CD8-positive, alpha-beta memory T cell (primary cell): Measurements from ENCODE around the gene PRKACB. TPM values are rescaled to one million over a fixed set of nuclear protein-coding genes. Genes with fewer than 3 reads are reported as not detected.
A peak's percentile ranks its signal among the peaks of the same experiment; 100 is the strongest.
"Not testable (repeated sequence)": the region's sequence is repeated elsewhere in the genome, so short reads cannot be mapped to it uniquely, and the experiment has no call there.

ENCODE experiments used
- CTCF ChIA-PET: fragments of 350-600 bp; sonication (Branson Sonifier 250); formaldehyde crosslinking; loops from one replicate; lab custom pipeline; 2021; ENCODE audit warnings: antibody characterized with exemption; lab: Charles Lee
- POLR2A ChIA-PET: fragments of 350-600 bp; sonication (Branson Sonifier 250); formaldehyde crosslinking; loops from one replicate; lab custom pipeline; 2021; ENCODE audit warnings: antibody characterized with exemption; lab: Charles Lee
- DNase-seq, 5 donors: peaks; one replicate each; pipeline versions ENCODE4 v3.0.0 to v3.0.0-alpha.2; 2020 to 2022; ENCODE audit warnings: mixed read lengths in 1 of 5
- H3K27ac ChIP-seq: one replicate; pipeline ENCODE4 v1.7.0; 2013; ENCODE audit warnings: low read depth, mild to moderate bottlenecking, low read length, moderate library complexity
- H3K27me3 ChIP-seq: 2 replicates; pipeline ENCODE4 v1.7.0; 2013; ENCODE audit warnings: low read length, mild to moderate bottlenecking; ENCODE audit not compliant: insufficient read depth, poor library complexity, severe bottlenecking
- H3K36me3 ChIP-seq: 2 replicates; pipeline ENCODE4 v1.7.0; 2013; ENCODE audit warnings: mild to moderate bottlenecking, low read length, moderate library complexity; ENCODE audit not compliant: insufficient read depth
- H3K4me1 ChIP-seq: 2 replicates; pipeline ENCODE4 v1.7.0; 2013; ENCODE audit warnings: mild to moderate bottlenecking, low read length, moderate library complexity; ENCODE audit not compliant: insufficient read depth
- H3K4me3 ChIP-seq: 2 replicates; pipeline ENCODE4 v1.7.0; 2013; ENCODE audit warnings: mild to moderate bottlenecking, low read length
- H3K9me3 ChIP-seq: 2 replicates; pipeline ENCODE4 v1.7.0; 2013; ENCODE audit warnings: mild to moderate bottlenecking, low read length
- H3K27ac Mint-ChIP-seq, 8 donors: one replicate each; pipeline ENCODE4 v1.8.0; 2020 to 2021; ENCODE audit warnings: mixed read lengths in 8 of 8, mild to moderate bottlenecking in 6 of 8, inconsistent platforms in 3 of 8, moderate library complexity in 3 of 8
- H3K27me3 Mint-ChIP-seq, 2 donors: one replicate each; pipeline ENCODE4 v1.8.0; 2020 to 2021; ENCODE audit warnings: mixed read lengths in 2 of 2, mild to moderate bottlenecking in 1 of 2, moderate library complexity in 1 of 2
- H3K36me3 Mint-ChIP-seq, 3 donors: one replicate each; pipeline ENCODE4 v1.8.0; 2020 to 2021; ENCODE audit warnings: mixed read lengths in 3 of 3, inconsistent platforms in 1 of 3, mild to moderate bottlenecking in 1 of 3
- H3K4me1 Mint-ChIP-seq, 3 donors: one replicate each; pipeline ENCODE4 v1.8.0; 2020 to 2021; ENCODE audit warnings: mixed read lengths in 3 of 3, inconsistent platforms in 1 of 3, mild to moderate bottlenecking in 1 of 3
- H3K4me3 Mint-ChIP-seq, 7 donors: one replicate each; pipeline ENCODE4 v1.8.0; 2020 to 2021; ENCODE audit warnings: mixed read lengths in 7 of 7, mild to moderate bottlenecking in 6 of 7, moderate library complexity in 4 of 7, inconsistent platforms in 2 of 7
- H3K9me3 Mint-ChIP-seq, 5 donors: one replicate each; pipeline ENCODE4 v1.8.0; 2020 to 2022; ENCODE audit warnings: mixed read lengths in 5 of 5, mild to moderate bottlenecking in 3 of 5, moderate library complexity in 2 of 5, inconsistent platforms in 1 of 5
- polyA plus RNA-seq: library from polyadenylated mRNA; unstranded; fragments of 300-500 nt; fragmentation: Illumina TruSeq; gene quantifications from one replicate; pipeline ENCODE4 v1.2.3, GENCODE V29; 2021
- total RNA-seq, 2 experiments: library from RNA; stranded (reverse); gene quantifications; one replicate each; pipeline ENCODE4 v1.2.3, GENCODE V29; 2021

The PRKACB gene
- total RNA-seq (10 to 100 TPM; 47.7 to 54.6 TPM), polyA plus RNA-seq (97.5 TPM)

DNA sequence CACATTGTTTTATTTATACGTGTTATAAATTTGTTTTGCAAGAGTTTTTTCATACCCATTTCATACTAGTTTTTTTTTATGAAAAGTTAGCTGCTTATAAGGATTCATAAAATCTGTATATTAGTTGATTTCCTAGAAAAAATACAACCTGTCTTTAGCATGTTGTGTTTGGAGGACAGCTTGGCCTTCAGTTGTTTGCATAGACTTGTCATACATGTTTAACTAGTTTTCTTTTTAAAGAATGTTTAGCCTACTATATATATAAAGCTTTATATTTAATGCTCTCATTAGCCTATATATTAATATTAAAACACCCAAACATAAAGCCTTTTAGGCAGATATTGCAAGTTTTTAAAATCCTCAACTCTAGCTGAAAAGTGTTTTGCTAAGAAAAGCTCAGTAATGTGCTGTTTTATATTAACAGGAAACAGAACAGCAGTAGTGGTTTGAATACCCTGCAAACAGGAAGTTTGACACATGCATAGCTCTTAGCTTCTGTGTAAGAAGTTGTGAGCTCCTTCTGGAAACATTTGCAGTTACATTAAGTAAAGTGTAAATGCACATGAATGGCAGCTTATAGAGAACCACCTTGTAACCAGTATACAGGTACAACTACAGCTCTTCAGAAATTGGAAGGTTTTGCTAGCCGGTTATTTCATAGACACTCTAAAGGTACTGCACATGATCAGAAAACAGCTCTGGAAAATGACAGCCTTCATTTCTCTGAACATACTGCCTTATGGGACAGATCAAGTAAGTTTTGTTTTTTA, at the start of gene PRKACB:
Gene PRKACB (plus strand): TSS at position 476 of the 770 bp plus-strand sequence. CDS start 91 bp downstream, at position 567.
- peak within 1 kb of the TSS; percentile 65 for H3K4me3 ChIP-seq
- peaks cover 35 to 62% (median 49%) of the 10 kb centered on the region in 3 donors for H3K4me1 Mint-ChIP-seq
- peaks cover 0 to 14% (median 2%) of the 10 kb centered on the region in 3 donors for H3K36me3 Mint-ChIP-seq
- H3K9me3 ChIP-seq = no peaks in the 10 kb centered on the region
- no peaks in the 10 kb centered on the region for H3K36me3 ChIP-seq
- H3K27me3 ChIP-seq = no peaks in the 10 kb centered on the region
- ChIA-PET POLR2A (interaction anchor here (1.0 to 3.0 kb wide), 9 partner anchors 19 to 628 kb away, joined by 3 to 20 read pairs (median 6); partner anchors contain the start of genes CTBS, GNG5 and SPATA1), CTCF (interaction anchor here (0.7 to 2.7 kb wide), 15 partner anchors 11 to 628 kb away, joined by 3 to 25 read pairs (median 5); partner anchors contain the start of genes GNG5 and SPATA1)
- H3K4me3 Mint-ChIP-seq = peak within 1 kb of the TSS; percentile 92 to 99 (median 95)
- H3K27ac ChIP-seq = peak within 1 kb of the TSS; percentile 52
- H3K4me1 ChIP-seq = peaks cover 40% of the 10 kb centered on the region
- peaks cover 0 to under 1% (median 0%) of the 10 kb centered on the region in 5 donors for H3K9me3 Mint-ChIP-seq
- H3K27ac Mint-ChIP-seq = peak within 1 kb of the TSS; percentile 87 to 99 (median 96)
- no peaks in the 10 kb centered on the region for H3K27me3 Mint-ChIP-seq
- DNase-seq = peak in 3 of 5 donors; percentile 49 to 68 (median 52)

DNA sequence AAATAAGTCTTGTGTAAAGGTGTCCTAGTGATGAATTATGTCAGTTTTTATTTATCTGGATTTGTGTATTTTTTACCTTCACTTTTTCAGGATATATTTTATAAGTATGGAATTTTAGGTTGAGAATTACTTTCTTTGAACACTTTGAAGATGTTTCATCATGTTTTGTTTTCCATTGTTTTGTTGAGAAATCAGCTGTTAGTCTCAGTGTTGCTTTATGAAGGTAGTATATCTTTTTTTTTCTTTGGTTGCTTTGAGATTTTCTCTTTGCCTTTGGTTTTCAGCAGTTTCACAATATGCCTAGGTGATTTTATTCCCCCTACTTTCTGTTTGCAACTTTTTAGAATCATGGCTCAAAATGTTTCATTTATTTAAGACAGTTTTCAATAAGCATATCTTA, 48.8 kb upstream of the PRKACB start:
- H3K4me1 Mint-ChIP-seq = peaks cover 11 to 25% (median 18%) of the 10 kb centered on the region in 3 donors

DNA sequence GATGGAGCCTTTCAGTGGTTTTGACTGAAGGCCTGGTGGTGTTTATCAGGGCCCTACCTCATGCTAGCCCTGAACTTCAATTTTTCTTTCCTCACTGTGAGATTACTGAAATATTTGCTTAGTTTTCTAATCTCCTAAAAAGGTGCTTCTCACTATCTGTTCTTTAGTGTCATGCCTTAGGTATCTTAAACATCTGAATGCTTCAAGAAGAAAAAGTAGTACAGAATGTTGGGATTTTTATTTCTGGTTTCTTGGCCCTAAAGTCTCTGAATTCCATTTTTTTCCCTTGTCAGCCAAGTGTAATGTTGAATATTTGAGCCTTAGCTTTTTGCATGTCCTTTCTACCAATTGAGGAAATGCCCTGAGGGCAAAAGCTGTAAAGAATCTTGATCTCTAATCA, 47.9 kb upstream of the PRKACB start:
- ChIA-PET CTCF (no interaction called here), POLR2A (no interaction called here)
- Mint-ChIP-seq H3K27me3 (no peaks in the 10 kb centered on the region), H3K27ac (no peak overlapping the region), H3K4me3 (no peak overlapping the region), H3K9me3 (no peaks in the 10 kb centered on the region), H3K36me3 (peaks cover 0 to 8% (median 3%) of the 10 kb centered on the region in 3 donors), H3K4me1 (peaks cover 5 to 17% (median 9%) of the 10 kb centered on the region in 3 donors)
- Histone ChIP-seq H3K4me1 (peaks cover 6% of the 10 kb centered on the region), H3K36me3 (no peaks in the 10 kb centered on the region), H3K27me3 (no peaks in the 10 kb centered on the region), H3K9me3 (no peaks in the 10 kb centered on the region), H3K27ac (no peak overlapping the region), H3K4me3 (no peak overlapping the region)
- no peak for DNase-seq

More for the DNA sequence above, 48.8 kb upstream of the PRKACB start:
- H3K27ac ChIP-seq = no peak overlapping the region
- no peaks in the 10 kb centered on the region for H3K27me3 ChIP-seq
- H3K36me3 Mint-ChIP-seq = peaks cover 0 to 8% (median 2%) of the 10 kb centered on the region in 3 donors
- no peak overlapping the region for H3K4me3 ChIP-seq
- no peak overlapping the region for H3K4me3 Mint-ChIP-seq
- POLR2A ChIA-PET = no interaction called here
- peaks cover 10% of the 10 kb centered on the region for H3K4me1 ChIP-seq
- H3K9me3 ChIP-seq = no peaks in the 10 kb centered on the region
- peak overlapping the region in 1 of 8 donors; percentile 46 for H3K27ac Mint-ChIP-seq
- CTCF ChIA-PET = interaction anchor here (0.7 kb wide), 1 partner anchor 158 kb away, joined by 3 read pairs; no protein-coding TSS in a partner anchor
- no peaks in the 10 kb centered on the region for H3K9me3 Mint-ChIP-seq
- H3K27me3 Mint-ChIP-seq = no peaks in the 10 kb centered on the region
- no peaks in the 10 kb centered on the region for H3K36me3 ChIP-seq
- DNase-seq = no peak

DNA sequence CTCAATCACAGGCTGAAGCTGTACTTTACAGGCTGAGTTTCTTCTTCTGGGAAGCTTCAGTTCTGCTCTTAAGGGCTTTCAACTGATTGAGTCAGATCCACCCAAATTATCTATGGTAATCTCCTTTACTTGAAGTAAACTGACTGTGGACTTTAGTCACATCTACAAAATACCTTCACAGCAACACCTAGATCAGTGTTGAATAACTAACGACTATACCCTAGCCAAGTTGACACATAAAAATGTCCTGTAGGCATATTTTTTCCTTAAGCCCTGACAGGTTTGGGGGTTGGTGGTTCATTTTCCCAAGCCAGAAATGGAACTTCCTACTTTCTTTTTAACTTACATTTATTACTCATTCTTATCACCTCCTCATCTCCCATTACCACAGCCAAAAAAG, 42.9 kb upstream of the PRKACB start:
- CTCF ChIA-PET = interaction anchor here (1.3 kb wide), 1 partner anchor 22 kb away, joined by 3 read pairs; no protein-coding TSS in a partner anchor
- Mint-ChIP-seq H3K9me3 (no peaks in the 10 kb centered on the region), H3K4me3 (no peak overlapping the region), H3K36me3 (peaks cover under 1 to 8% (median 1%) of the 10 kb centered on the region in 3 donors), H3K27me3 (no peaks in the 10 kb centered on the region), H3K4me1 (no peaks in the 10 kb centered on the region), H3K27ac (no peak overlapping the region)
- no peaks in the 10 kb centered on the region for H3K36me3 ChIP-seq
- no peak for DNase-seq
- H3K27ac ChIP-seq = peak overlapping the region; percentile 12
- H3K4me3 ChIP-seq = no peak overlapping the region
- POLR2A ChIA-PET = no interaction called here
- no peaks in the 10 kb centered on the region for H3K4me1 ChIP-seq
- no peaks in the 10 kb centered on the region for H3K27me3 ChIP-seq
- H3K9me3 ChIP-seq = no peaks in the 10 kb centered on the region

DNA sequence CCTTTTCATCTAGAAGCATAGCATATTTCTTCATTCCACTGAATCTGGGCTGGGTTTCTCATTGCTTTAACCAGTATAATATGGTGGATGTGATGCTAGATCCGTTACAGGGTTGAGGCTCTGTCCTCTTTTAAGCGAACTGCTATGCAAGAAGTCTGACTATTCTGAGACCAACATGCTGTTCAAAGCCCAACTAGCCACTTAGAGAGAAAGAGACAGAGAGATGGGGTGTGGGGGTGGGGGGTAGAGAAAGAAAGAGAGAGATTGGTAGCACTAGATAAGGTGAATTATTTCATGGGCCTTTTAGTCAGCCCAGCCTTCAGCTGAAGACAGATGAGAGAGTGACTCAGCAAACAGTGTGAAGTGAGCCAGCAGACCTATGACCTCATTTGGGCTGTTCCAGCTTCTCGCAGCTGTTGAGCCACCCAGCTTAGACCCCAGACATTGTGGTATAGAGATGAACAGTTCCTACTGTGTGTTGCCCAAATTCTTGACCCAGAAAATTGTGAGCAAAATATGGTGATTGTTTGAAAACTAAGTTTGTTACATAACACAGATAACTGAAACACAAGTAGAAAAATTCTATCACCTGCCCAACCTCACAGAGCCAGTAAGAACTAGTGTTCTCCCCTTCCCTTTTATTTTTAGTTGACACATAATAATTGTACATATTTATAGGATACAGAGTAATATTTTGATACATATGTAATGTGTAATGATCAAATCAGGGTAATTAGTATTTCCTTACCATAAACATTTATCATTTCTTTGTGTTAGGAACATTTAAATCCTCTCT, 40.7 kb upstream of the PRKACB start:
- no peaks in the 10 kb centered on the region for H3K27me3 Mint-ChIP-seq
- H3K4me1 Mint-ChIP-seq = no peaks in the 10 kb centered on the region
- H3K4me3 Mint-ChIP-seq = no peak overlapping the region
- Histone ChIP-seq H3K27me3 (no peaks in the 10 kb centered on the region), H3K9me3 (no peaks in the 10 kb centered on the region), H3K36me3 (no peaks in the 10 kb centered on the region), H3K27ac (peak overlapping the region; percentile 40), H3K4me1 (no peaks in the 10 kb centered on the region), H3K4me3 (no peak overlapping the region)
- peaks cover 1 to 15% (median 14%) of the 10 kb centered on the region in 3 donors for H3K36me3 Mint-ChIP-seq
- POLR2A ChIA-PET = no interaction called here
- H3K9me3 Mint-ChIP-seq = peaks cover 4 to 7% (median 6%) of the 10 kb centered on the region in 5 donors
- no peak overlapping the region for H3K27ac Mint-ChIP-seq
- DNase-seq = no peak
- CTCF ChIA-PET = no interaction called here

DNA sequence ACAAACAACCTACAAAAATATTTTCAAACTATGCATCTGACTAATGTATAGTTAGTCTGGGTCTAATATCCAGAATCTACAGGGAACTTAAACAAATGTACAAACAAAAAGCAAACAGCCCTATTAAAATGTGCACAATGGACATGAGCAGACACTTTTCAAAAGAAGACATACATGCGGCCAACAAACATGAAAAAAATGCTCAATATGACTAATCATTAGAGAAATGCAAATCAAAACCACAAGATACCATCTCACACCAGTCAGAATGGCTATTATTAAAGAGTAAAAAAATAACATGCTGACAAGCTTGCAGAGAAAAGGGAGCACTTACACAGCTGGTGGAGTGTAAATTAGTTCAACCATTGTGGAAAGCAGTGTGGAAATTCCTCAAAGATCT, 36.5 kb upstream of the PRKACB start:
- H3K4me1 ChIP-seq, H3K27ac Mint-ChIP-seq, DNase-seq, CTCF ChIA-PET, H3K27ac ChIP-seq, H3K4me3 ChIP-seq, H3K27me3 Mint-ChIP-seq, H3K4me3 Mint-ChIP-seq, H3K9me3 ChIP-seq, H3K36me3 ChIP-seq, POLR2A ChIA-PET, H3K9me3 Mint-ChIP-seq, H3K4me1 Mint-ChIP-seq, H3K27me3 ChIP-seq: not testable (repeated sequence)
- peaks cover 1 to 21% (median 11%) of the 10 kb centered on the region in 3 donors for H3K36me3 Mint-ChIP-seq

DNA sequence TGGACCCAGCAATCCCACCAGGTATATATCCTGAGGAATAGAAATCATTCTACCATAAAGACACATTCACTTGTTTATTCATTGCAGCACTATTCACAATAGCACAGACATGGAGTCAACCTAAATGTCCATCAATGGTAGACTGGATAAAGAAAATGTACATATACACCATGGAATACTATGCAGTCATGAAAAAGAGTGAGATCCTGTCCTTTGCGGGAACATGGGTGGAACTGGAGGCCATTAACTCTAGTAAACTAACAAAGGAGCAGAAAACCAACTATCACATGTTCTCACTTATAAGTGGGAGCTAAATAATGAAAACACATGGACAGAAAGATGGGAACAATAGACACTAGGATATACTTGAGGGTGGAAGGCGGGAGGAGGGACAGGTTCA, 36.1 kb upstream of the PRKACB start:
- Histone ChIP-seq H3K27ac (no peak overlapping the region), H3K4me1 (no peaks in the 10 kb centered on the region), H3K27me3 (no peaks in the 10 kb centered on the region), H3K4me3 (no peak overlapping the region), H3K36me3 (no peaks in the 10 kb centered on the region), H3K9me3 (no peaks in the 10 kb centered on the region)
- no peak for DNase-seq
- ChIA-PET POLR2A (no interaction called here), CTCF (no interaction called here)
- Mint-ChIP-seq H3K27ac (no peak overlapping the region), H3K4me3 (no peak overlapping the region), H3K27me3 (no peaks in the 10 kb centered on the region), H3K36me3 (peaks cover 1 to 21% (median 11%) of the 10 kb centered on the region in 3 donors), H3K9me3 (peaks cover 4 to 7% (median 6%) of the 10 kb centered on the region in 5 donors), H3K4me1 (peaks cover 0 to 4% (median 0%) of the 10 kb centered on the region in 3 donors)
